Thyroid gland (tissue), 4 donors: ENCODE results near the gene CYP2C9. TPM values are rescaled to one million over a fixed set of nuclear protein-coding genes. Genes with fewer than 3 reads are reported as not detected.
"Not testable (repeated sequence)": the region's sequence is repeated elsewhere in the genome, so short reads cannot be mapped to it uniquely, and the experiment has no call there.

Source experiments
- DNase-seq, 2 donors: peaks; one replicate each; pipeline ENCODE4 v3.0.0-alpha.2; 2019
- H3K27ac ChIP-seq, 3 donors: fragments of 200-600 bp; sonication (generic); 1 replicate in 2 of 3; 2 replicates in 1 of 3; pipeline ENCODE4 v1.5.1; 2016 to 2019; ENCODE audit warnings: mild to moderate bottlenecking in 1 of 3, moderate library complexity in 1 of 3
- H3K27me3 ChIP-seq: fragments of 200-600 bp; sonication (generic); one replicate; pipeline ENCODE4 v1.5.1; 2019
- H3K36me3 ChIP-seq, 2 donors: fragments of 200-600 bp; sonication (generic); one replicate each; pipeline ENCODE4 v1.5.1; 2016 to 2019
- H3K4me1 ChIP-seq, 2 donors: fragments of 200-600 bp; sonication (generic); one replicate each; pipeline ENCODE4 v1.5.1; 2017 to 2019
- H3K4me3 ChIP-seq, 3 donors: fragments of 200-600 bp; sonication (generic); replicated peaks in 1 of 3; 1 replicate in 2 of 3; 2 replicates in 1 of 3; pipeline ENCODE4 v1.5.1; 2016; ENCODE audit warnings: mild to moderate bottlenecking in 1 of 3
- H3K9me3 ChIP-seq: fragments of 200-600 bp; sonication (generic); one replicate; pipeline ENCODE4 v1.5.1; 2017
- CTCF ChIP-seq, 6 experiments: fragments of 200-600 bp in 3 of 6; fragments of 450-650 bp in 3 of 6; sonication (generic) in 3 of 6; IDR thresholded peaks; one replicate each; pipeline ENCODE4 v1.5.1; 2016 to 2019; ENCODE audit warnings: antibody characterized with exemption in 6 of 6, mild to moderate bottlenecking in 2 of 6, inconsistent platforms in 1 of 6, moderate library complexity in 1 of 6
- POLR2A ChIP-seq, 2 donors: fragments of 450-650 bp; IDR thresholded peaks; one replicate each; pipeline ENCODE4 v1.6.1; 2017; ENCODE audit warnings: antibody characterized with exemption in 2 of 2, mild to moderate bottlenecking in 2 of 2, moderate library complexity in 1 of 2
- WGBS, 2 donors: methylation state at CpG; one replicate each; pipeline ENCODE4 v1.1.5; 2017; 5-methylcytosine and 5-hydroxymethylcytosine counted together
- intact Hi-C: fragments of 100-400 bp; cut with DNase I; formaldehyde crosslinking; loops from one replicate; pipeline ENCODE4 v1.15.1; 2023
- total RNA-seq, 4 donors: library from RNA; depleted of rRNA; stranded (reverse); fragments of >200 nt; gene quantifications; one replicate each; pipeline ENCODE4 v1.2.3, GENCODE V29; 2016

The CYP2C9 gene
- total RNA-seq, 4 donors from 2014 or later = not detected

- Histone ChIP-seq H3K27ac (no peak overlapping the region), H3K27me3 (no peaks in the 10 kb centered on the region), H3K9me3 (no peaks in the 10 kb centered on the region), H3K36me3 (no peaks in the 10 kb centered on the region), H3K4me3 (no peak overlapping the region), H3K4me1 (no peaks in the 10 kb centered on the region)
- DNase-seq = no peak
- intact Hi-C loops = no loop called here
- TF ChIP-seq POLR2A (IDR thresholded peaks at IDR 0.05) (no peak), CTCF (IDR thresholded peaks at IDR 0.05) (no peak)
- 0% methylated on average over 1 of the region's 1 CpG for WGBS, 2 donors
Observed at GRCh38 chr10:94902570-94902969, 35.9 kb upstream of the CYP2C9 start.

GRCh38 chr10:94904506-94905148 is 33.8 kb upstream of the CYP2C9 start:
- 65 to 83% methylated on average over 1 of the region's 1 CpG for WGBS, 2 donors
- H3K36me3 ChIP-seq, H3K4me3 ChIP-seq, H3K9me3 ChIP-seq, H3K27me3 ChIP-seq, DNase-seq, intact Hi-C loops, H3K4me1 ChIP-seq, H3K27ac ChIP-seq: not testable (repeated sequence)

- H3K9me3 ChIP-seq = no peaks in the 10 kb centered on the region
- no peaks in the 10 kb centered on the region for H3K27me3 ChIP-seq
- no peak overlapping the region for H3K27ac ChIP-seq
- no peak for TF ChIP-seq POLR2A (IDR thresholded peaks at IDR 0.05)
- no peak for TF ChIP-seq CTCF (IDR thresholded peaks at IDR 0.05)
- no peak for DNase-seq
- intact Hi-C loops = no loop called here
- no peak overlapping the region for H3K4me3 ChIP-seq
- H3K36me3 ChIP-seq = no peaks in the 10 kb centered on the region
- H3K4me1 ChIP-seq = no peaks in the 10 kb centered on the region
Observed at GRCh38 chr10:94916423-94916822, 22.0 kb upstream of the CYP2C9 start.

- Histone ChIP-seq H3K9me3 (no peaks in the 10 kb centered on the region), H3K27me3 (no peaks in the 10 kb centered on the region), H3K4me1 (no peaks in the 10 kb centered on the region), H3K4me3 (no peak overlapping the region), H3K36me3 (no peaks in the 10 kb centered on the region), H3K27ac (no peak overlapping the region)
- WGBS, 2 donors = 82 to 84% methylated on average over 2 of the region's 2 CpGs
- no peak for TF ChIP-seq CTCF (IDR thresholded peaks at IDR 0.05)
- no peak for TF ChIP-seq POLR2A (IDR thresholded peaks at IDR 0.05)
- no peak for DNase-seq
- intact Hi-C loops = no loop called here
Observed at GRCh38 chr10:94936721-94937120, 1.7 kb upstream of the CYP2C9 start.

- H3K4me3 ChIP-seq, H3K4me1 ChIP-seq, intact Hi-C loops, H3K9me3 ChIP-seq, H3K36me3 ChIP-seq, H3K27me3 ChIP-seq, DNase-seq, H3K27ac ChIP-seq: not testable (repeated sequence)
- WGBS, 2 donors = 90 to 96% methylated on average over 5 of the region's 5 CpGs
Observed at GRCh38 chr10:94943432-94944103, 5.1 kb downstream of the CYP2C9 start.

GRCh38 chr10:94946181-94946580 is 7.7 kb downstream of the CYP2C9 start:
- H3K27me3 ChIP-seq, H3K9me3 ChIP-seq, DNase-seq, H3K4me1 ChIP-seq, intact Hi-C loops, H3K4me3 ChIP-seq, H3K27ac ChIP-seq, H3K36me3 ChIP-seq: not testable (repeated sequence)
- 97% methylated on average over 4 of the region's 4 CpGs for WGBS, 2 donors
